Upper lobe of right lung (tissue), 1 donor: Measurements from ENCODE around the gene IPPK. TPM values are rescaled to one million over a fixed set of nuclear protein-coding genes. Genes with fewer than 3 reads are reported as not detected.

Experiments
- ATAC-seq: fragments of 200-7000 bp; cut with Tn5 transposase; one replicate; pipeline ENCODE4 v1.9.1; 2020; ENCODE audit warnings: mild to moderate bottlenecking, moderate library complexity
- DNase-seq: peaks from one replicate; pipeline ENCODE4 v3.0.0-alpha.2; 2020
- H3K27ac ChIP-seq: fragments of 200-600 bp; one replicate; pipeline ENCODE4 v1.8.0; 2022
- H3K27me3 ChIP-seq: fragments of 200-600 bp; one replicate; pipeline ENCODE4 v1.8.0; 2022; ENCODE audit warnings: mild to moderate bottlenecking
- H3K36me3 ChIP-seq: fragments of 200-600 bp; one replicate; pipeline ENCODE4 v1.8.0; 2022
- H3K4me1 ChIP-seq: fragments of 200-600 bp; one replicate; pipeline ENCODE4 v1.8.0; 2022
- H3K4me3 ChIP-seq: fragments of 200-600 bp; one replicate; pipeline ENCODE4 v1.8.0; 2022; ENCODE audit warnings: mild to moderate bottlenecking
- H3K9me3 ChIP-seq: fragments of 200-600 bp; one replicate; pipeline ENCODE4 v1.8.0; 2022
- CTCF ChIP-seq: fragments of 200-600 bp; IDR thresholded peaks from one replicate; pipeline ENCODE4 v1.8.0; 2022; ENCODE audit warnings: antibody characterized with exemption
- intact Hi-C: fragments of 100-400 bp; cut with DNase I; formaldehyde crosslinking; loops from one replicate; pipeline ENCODE4 v1.11.0; 2022
- total RNA-seq: library from RNA; stranded (reverse); fragmentation: NEBNext Ultra II Directional; extraction: Animal tissue kit (Norgen Biotek cat#: 25700); gene quantifications from one replicate; pipeline ENCODE4 v1.2.1, GENCODE V29; 2021
- donor health status: DM: no; HTN: yes; CAD: no; lungs with severe emphysema.

The IPPK gene
- total RNA-seq, 1 donor from 2014 or later: 9.6 TPM

DNA sequence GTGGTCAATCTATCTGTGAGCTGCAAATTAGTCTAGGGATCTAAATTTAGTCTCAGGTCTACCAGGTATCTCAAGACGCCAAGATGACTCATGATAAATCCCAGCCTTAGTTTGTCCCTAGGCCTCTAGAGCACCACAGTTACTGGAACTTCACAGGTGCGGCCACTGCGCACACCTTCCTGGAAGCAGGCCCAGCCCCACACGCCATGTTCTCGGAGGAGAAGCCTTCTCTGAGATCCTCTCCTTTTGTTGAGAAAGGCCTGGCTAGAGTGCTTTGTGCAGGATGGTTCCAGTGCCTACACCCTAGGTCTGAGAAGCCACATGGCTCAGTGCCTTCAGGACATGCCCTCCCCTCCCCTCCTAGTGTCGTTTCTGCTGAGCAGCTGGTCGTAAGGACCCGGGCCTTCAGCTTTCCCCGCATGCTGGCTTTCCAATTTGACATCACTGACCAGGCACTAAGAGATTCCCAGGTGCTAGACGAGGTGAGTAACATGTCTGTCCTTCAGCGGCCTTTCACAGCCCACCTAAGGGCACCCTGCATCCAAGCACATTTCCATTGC lies 51.9 kb downstream of the IPPK start:
- DNase-seq: no peak
- Histone ChIP-seq H3K27ac (peak overlapping the region; percentile 76), H3K9me3 (no peaks in the 10 kb centered on the region), H3K36me3 (peaks cover 46% of the 10 kb centered on the region), H3K4me3 (no peak overlapping the region), H3K27me3 (no peaks in the 10 kb centered on the region), H3K4me1 (no peaks in the 10 kb centered on the region)
- no peak for ATAC-seq
- intact Hi-C loops: no loop called here
- TF ChIP-seq CTCF: no peak

GRCh38 chr9:92617195-92617813 lies 52.6 kb downstream of the IPPK start:
- peaks cover 54% of the 10 kb centered on the region for H3K36me3 ChIP-seq
- DNase-seq (no peak), ATAC-seq (no peak)
- no peak for TF ChIP-seq CTCF
- no peaks in the 10 kb centered on the region for H3K9me3 ChIP-seq
- H3K4me1 ChIP-seq: no peaks in the 10 kb centered on the region
- H3K27me3 ChIP-seq: no peaks in the 10 kb centered on the region
- intact Hi-C loops: no loop called here
- H3K4me3 ChIP-seq: no peak overlapping the region
- H3K27ac ChIP-seq: peak overlapping the region; percentile 76

DNA sequence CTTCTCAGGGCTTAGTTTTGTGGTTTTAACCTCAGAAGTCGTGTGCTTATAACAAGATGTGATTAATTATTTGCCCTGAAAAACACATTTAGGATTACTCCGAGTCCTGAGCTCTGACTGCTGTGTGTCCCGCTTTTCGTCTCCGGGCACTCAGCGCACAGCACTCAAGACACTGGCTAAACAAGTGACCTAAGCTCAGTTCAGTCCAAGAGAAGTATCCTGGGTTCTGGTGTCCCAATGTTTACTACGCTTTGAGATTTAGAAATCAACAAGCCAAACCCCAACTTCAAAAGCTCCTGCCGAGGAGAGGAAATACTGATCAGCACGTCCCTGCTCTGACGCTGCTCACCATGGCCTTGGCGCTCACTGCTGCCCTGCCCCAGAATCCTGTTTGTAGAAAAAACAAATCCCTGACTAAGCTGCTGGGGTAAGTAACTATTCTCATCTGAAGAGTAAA lies 53.2 kb downstream of the IPPK start:
- Histone ChIP-seq H3K27ac (peak overlapping the region; percentile 76), H3K27me3 (no peaks in the 10 kb centered on the region), H3K9me3 (no peaks in the 10 kb centered on the region), H3K4me1 (no peaks in the 10 kb centered on the region), H3K36me3 (peaks cover 60% of the 10 kb centered on the region), H3K4me3 (no peak overlapping the region)
- TF ChIP-seq CTCF: no peak
- no peak for DNase-seq
- no peak for ATAC-seq
- intact Hi-C loops: no loop called here

DNA sequence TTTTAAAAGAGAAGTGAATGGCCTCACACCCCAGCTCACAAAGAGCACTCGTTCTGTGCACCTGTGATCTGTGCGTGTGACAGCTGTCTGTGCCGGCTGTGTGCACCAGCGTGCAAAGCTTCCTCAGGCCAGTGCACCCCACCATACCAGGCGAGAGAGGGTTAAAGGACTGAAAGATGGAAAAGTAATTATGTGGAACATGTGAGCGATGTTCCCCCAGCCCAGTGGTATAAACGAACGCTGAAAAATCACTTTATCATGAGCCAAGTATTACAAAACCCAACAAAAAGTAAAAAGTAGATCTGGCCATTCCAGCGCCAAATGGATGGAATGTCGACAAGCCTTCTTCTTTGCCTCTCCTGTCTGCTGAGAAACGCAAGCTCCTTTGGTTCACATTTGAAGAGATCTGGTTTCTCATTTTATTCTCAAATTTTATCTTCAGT lies 53.7 kb downstream of the IPPK start:
- Histone ChIP-seq H3K9me3 (no peaks in the 10 kb centered on the region), H3K36me3 (peaks cover 60% of the 10 kb centered on the region), H3K4me1 (no peaks in the 10 kb centered on the region), H3K27me3 (no peaks in the 10 kb centered on the region), H3K27ac (peak overlapping the region; percentile 76), H3K4me3 (no peak overlapping the region)
- DNase-seq (no peak), ATAC-seq (no peak)
- intact Hi-C loops: no loop called here
- no peak for TF ChIP-seq CTCF

DNA sequence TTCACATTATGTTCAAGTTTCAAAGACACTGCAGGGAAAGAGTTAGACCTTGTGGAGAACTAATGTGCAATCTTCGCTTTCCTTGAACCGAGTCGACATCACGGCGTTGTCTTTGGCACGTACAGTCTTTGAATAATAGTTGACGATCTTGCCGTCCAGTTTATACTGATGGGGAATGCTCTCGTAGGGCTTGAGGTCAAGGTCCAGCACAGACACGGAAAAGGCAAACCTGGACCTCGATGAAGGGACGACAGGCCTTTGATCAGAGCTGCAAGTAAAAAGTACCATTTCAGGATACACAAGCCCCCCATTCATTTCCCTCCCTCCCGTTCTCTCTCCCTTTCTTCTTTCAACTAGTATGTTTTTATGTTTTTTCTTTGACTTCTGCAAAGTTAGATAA lies 54.1 kb downstream of the IPPK start:
- H3K27ac ChIP-seq: peak overlapping the region; percentile 76
- peaks cover 60% of the 10 kb centered on the region for H3K36me3 ChIP-seq
- intact Hi-C loops: no loop called here
- DNase-seq (no peak), ATAC-seq (no peak)
- H3K4me1 ChIP-seq: no peaks in the 10 kb centered on the region
- H3K4me3 ChIP-seq: no peak overlapping the region
- no peaks in the 10 kb centered on the region for H3K27me3 ChIP-seq
- H3K9me3 ChIP-seq: no peaks in the 10 kb centered on the region
- no peak for TF ChIP-seq CTCF
